Activated CD4-positive, alpha-beta T cell treated with anti-CD3 and anti-CD28 coated beads, Interleukin-2, amount 50 U/mL, for 16 hours (primary cell): ENCODE measurements around the gene GRN.
"Not testable (repeated sequence)": the region's sequence is repeated elsewhere in the genome, so short reads cannot be mapped to it uniquely, and the experiment has no call there.

Experiments used
- DNase-seq: peaks from one replicate; pipeline ENCODE4 v3.0.0-alpha.2; 2020

GRN gene

DNA sequence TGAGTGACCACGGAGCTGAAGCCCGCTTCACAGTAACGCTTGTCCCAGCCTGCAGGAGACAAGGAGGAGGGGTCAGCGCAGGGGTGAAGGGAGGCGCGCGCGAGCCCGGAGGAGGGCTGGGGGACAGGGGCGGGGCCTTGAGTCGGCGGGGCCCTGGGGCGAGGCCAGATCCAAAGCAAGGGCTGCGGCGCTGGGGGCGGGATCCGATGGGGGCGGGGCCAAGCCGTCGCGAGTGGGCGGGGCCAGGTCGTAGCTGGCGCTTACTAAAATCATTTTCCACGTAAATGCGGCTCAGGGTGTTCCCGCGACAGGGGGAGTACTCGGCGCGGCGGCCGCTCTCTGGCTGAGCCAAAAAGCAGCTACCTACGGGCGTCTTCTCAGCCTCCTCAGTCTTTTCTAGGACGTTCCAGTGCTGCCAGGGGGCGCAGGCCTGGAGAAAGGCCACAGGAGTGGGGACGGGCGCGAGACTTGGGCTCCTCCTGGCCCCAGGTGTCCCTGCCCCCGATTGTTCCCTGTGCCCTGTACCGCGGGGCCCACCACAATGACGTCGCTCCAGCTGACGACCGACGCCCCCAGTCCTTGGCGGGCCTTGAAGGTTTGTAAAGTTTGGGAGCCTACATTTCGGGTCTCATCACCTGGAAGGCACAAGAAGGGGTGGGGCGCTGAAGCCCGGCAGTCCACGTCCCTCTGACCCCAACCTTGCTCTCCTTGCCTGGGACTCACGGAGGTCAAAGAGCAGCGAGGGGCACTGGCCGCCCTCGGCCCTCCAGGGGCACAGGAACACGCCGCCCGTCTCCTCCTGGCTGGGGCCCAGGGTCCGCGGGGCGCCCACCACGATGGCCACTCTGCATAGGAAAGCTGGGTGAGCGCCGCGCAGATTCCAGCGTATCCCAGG lies 40.4 kb downstream of the GRN start:
- DNase-seq = peak; percentile 87

DNA sequence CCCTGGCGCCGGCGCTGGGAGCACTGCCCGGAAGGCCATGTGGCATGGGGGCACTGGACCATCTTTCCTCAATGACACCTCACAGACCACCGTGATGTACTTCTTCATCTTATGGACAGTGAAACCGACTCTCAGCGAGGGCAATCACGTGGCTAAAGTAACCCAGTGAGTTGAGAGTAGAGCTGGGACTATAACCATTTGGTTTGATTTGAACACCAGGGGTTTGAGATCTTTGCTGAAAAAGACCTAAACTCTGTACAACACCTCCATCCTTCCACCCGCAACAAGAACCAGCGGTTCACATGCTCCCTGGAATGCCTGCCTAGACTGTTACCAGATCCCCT lies 41.1 kb downstream of the GRN start:
- DNase-seq = no peak

DNA sequence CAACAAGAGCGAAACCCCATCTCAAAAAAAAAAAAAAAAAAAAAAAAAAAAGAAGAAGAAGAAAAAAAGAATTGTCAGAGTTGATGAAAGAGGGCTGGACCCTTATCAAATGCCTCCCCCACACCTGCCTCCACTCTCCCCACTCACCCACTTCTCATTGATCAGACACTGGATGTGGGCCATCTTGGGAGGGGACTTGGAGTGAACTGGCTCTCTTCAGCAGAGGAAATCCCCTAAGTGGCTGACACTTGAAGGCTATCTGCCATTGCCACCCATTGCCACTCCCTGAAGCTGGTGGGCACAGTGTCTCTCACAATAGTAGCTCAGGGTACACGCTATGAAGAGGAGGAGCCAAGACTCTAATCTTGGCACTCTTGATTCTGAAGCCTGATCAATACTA lies 42.7 kb downstream of the GRN start:
- no peak for DNase-seq

DNA sequence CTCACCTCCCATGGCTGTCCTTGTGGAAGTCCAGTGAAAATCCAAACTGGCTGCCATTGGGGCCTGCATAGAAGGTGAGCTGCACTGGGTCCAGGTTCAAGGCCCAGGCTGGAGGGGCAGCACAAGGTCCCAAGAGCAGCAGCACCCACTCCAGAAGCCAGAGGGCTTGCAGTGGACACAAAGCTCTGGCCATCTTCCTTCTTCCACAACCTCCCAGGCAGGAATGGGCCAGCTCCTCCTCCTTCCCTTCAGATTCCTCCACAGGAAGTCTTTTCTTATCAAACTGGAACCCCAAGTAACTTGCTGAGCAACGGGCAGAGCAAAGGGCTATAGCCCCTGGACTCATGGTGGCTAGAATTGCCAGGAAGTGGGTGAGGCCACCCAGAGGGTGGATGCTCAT lies 44.2 kb downstream of the GRN start, which contains the start of gene ITGA2B:
TSS of gene ITGA2B (minus strand) at position 369 of the 400 bp plus-strand sequence. CDS start at position 193, 176 bp downstream.
- DNase-seq = no peak

DNA sequence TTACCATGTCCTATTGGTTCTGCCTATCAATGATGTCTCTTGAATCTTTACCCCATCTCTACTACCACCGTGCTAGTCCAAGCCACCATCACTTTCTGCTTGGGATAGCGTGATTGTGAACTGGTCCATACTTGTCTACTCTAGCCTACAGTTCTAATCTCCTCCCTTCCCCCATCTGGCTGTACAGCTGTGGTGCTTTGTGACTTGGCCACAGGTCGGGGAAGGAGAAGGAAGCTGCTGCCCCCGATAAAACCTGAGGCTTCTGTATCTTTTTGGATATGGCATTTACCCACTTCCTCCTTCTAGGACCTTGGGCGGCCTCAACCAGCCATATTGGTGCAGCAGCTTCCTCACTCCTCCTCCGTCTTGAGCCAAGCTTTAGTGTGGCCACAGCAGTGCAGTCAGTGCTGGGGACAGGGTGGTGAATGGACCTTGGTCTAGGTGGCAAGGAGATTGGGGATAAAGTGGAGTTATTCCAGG lies 44.7 kb downstream of the GRN start:
- no peak for DNase-seq

DNA sequence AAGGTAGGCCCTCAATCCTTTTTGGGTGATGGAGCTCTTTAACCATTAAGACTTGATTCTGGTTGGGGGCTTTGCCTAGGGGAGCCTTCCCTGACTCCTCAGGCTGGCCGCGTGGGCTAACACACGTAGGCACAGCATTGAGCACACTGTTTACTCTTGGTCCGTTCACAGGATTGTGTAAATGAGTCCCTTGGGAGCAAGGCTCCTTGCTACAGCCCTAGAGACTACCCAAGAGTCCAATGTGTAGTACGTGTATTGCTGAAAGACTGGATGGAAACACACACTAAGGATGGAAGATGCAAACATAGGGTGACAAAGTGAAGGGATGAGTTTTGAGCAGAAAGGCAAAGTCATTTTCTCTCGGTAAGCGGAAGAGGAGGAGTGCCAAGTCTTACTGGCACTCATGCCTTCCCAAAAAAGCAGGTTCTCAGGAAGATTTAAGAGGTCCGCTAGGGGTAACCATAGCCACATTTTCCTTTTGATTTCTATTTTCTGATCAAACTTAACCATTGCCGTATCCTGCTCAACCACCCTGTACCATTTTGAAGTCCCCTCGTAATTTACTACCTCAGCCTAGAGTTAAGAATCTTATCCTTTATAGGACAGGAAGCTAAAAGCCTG lies 45.3 kb downstream of the GRN start:
- DNase-seq = no peak

DNA sequence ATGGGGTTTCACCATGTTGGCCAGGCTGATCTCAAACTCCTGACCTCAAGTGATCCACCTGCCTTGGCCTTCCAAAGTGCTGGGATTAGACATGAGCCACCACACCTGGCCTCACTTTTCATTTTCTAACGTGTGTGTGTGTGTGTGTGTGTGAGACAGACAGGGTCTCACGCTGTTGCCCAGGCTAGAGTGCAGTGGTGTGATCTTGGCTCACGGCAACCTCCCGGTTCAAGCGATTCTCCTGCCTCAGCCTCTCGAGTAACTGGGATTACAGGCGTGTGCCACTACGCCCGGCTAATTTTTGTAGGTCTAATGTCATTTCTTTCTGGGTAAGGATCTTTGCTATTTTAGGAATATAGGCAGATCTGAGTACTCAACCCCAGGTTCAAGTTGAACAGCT lies 49.0 kb downstream of the GRN start:
- not testable (repeated sequence) for DNase-seq

DNA sequence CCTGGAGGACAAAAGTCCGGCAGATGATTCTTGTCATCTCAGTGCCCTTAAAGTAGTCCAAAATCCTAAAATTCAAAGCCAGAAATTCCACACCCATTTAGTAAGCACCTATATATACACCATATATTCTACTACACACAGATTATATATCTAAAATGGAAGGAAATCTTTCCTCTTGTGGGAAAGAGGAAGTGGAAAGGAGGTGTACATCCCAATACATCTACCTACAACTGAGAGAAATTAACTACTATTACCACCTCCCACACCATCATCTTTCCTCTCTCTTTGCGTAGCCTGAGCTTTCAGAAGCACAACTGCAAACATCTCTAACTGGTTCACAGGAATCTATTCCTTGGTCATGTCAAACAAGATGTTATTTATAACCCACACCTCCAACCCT lies 49.7 kb downstream of the GRN start:
- DNase-seq = no peak

DNA sequence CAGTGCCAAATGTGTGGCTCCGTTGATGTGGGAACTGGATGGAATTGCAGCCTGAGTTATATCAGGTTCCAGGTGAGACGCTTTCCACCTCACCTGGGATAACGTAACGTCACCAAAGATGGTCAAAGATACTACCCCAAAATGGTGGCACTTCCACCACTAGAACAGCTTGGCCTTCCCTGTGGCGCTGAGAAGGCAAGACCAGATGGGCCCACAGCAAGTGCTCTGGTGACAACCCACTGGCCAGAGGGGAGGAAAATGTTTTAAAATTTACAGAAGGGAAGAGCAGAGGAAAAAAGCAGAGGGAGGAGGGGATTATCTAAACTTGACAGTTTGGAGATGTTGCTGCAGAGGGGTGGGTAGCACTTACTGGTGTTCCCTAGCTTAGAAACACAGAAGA lies 51.8 kb downstream of the GRN start:
- no peak for DNase-seq

DNA sequence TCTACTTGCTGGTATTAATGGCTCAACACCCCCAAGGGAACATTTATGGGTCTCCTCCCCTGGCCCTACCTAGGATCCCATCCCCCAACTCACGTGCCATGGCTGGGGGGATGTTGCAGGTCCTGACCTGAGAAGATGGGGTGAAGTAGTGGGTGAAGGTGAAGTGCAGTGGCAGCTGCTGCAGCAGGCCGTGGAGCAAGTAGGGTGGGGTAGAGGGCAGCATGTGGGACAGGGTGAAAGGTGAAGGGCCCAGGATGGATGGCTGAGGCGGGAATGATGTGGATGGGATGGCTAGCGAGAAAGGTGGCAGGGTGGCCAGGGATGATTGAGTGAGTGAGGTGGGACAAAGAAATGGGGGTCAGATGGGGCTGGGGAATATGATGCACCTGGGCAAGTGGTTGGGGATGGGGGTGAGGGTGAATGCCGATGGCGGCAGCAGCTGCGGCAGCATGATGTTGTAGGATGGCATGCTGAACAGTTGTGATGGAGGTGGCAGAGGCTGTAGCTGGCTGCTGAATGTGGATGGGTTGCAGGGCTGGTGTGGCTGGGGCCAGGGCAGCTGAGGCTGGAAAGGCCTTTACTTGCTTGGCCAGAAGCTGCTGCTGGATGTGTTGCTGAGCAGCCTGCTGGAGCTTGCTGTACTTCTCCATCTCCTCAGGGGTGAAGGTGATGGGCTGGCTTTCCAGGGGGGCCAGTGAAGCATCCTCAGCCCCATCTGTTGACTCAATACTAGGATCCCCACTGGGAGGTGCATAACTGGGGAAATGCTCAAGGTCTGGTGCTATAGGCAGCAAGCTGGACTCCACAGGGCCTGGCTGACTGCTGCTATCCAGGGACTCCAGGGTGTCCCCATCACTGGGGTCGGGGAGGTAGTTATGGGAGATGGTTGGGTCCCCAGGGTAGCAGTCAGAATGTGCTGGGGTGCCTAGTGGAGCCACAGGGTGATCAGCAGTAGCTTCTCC lies 52.7 kb downstream of the GRN start:
- DNase-seq = no peak

DNA sequence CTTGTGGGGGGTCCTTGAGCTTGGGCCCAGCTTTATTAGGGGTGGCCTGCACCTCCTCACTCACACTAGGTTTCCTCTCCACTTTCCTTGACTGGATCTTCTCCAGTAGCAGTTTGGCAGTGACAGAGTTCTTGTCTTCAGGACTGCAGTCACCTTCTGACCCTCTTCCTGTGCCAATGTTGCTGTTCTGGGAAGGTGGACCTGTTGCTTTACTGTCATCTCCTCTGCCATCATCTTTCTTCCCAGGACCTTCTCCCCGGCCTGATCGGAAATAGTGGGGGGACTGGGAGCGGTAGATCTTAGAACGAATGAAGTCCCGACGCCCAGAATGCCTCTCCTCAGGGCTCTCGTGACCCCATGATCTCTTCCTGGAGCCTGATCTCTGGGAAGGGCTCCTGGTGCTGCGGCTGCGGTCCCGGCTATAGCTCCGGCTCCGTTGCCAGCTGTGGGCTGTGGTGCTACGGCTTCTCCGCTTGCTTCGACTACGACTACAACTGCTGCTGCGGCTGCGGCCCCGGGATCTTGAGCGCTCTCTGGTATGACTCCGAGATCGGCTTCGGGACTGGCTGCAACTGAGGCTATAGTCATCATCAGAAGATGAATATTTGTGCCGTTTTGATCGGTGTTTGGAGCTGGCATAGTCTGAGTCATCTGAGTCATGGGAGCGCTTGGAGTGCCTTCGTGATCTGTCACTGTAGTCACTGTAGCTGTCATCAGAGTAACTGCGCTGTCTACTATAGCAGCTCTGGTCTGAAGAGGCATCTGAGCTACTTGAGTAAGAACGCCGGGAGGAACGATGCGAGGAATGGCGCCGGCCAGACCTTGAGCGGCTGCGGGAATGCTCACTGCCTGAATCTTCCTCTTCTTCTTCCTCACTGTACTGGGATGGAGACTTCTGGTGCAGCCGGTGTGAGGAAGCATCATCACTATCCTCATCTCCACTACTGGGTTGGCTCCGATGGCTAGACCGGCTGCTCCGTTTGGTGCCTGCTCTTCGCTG lies 53.9 kb downstream of the GRN start:
- no peak for DNase-seq

DNA sequence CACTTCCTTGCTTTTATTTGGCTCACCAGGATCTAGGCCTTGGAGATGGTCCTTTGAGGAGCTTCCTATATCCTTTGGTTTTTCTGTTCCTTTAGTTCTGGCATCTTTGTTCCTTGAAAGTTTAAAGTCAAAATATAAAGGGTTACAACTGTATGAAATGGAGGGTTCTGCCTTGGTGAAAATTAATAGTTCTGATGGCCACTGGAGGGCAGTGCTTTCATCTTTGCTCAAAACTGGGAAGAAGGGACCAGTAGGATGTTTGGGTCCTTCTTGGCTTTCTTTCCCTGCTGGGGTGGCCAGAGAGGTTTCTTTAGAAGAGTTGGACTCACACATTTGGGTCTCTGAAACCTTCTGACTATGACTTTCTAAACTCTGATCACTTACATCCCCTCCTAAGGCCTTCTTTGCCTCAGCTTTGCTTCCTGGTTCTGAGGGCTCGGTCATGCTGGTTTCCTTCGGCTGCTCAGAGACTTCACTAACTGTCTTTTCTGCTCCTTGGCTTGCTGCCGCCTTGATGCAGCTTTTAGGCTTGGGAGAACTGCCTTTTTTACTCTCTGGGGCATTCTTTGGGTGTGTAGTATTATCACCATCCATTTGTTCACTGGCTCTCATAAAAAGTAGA lies 55.2 kb downstream of the GRN start:
- peak; percentile 18 for DNase-seq
